Measurements from ENCODE around the gene SETD1A. TPM values are rescaled to one million over a fixed set of nuclear protein-coding genes. Genes with fewer than 3 reads are reported as not detected.

SETD1A gene
- total and polyA plus RNA-seq, 2 of the 8 experiments (the other 6 are each of a cell fraction or from before 2014, with no cell fraction given), result 4.8 to 29.0 TPM

- no peak for TF ChIP-seq TCF12 (IDR thresholded peaks at IDR 0.05; ENCODE audit: low read depth, low read length)
These were observed 7.1 kb downstream of the SETD1A start (continued) for GRCh38 chr16:30964574-30965226.

All from H1 (cell line).